MM.1S (cell line): Measurements from ENCODE around the gene RBPMS2.

ENCODE experiments used
- DNase-seq: peaks from one replicate; pipeline ENCODE4 v3.0.0-alpha.2; 2015
- H2AFZ ChIP-seq: fragments of 300-600 bp; sonication (generic); 2 replicates; pipeline ENCODE4 v1.6.0; 2016; ENCODE audit warnings: antibody characterized with exemption, low read length
- H3F3A ChIP-seq: fragments of 300-600 bp; sonication (generic); 2 replicates; pipeline ENCODE4 v1.6.1; 2016; ENCODE audit warnings: mild to moderate bottlenecking, antibody characterized with exemption, low read length, moderate library complexity, mixed read lengths; ENCODE audit not compliant: insufficient read depth
- H3K27ac ChIP-seq: fragments of 300-600 bp; sonication (generic); 2 replicates; pipeline ENCODE4 v1.5.1; 2016; ENCODE audit warnings: mild to moderate bottlenecking, low read length
- H3K27me3 ChIP-seq: fragments of 300-600 bp; sonication (generic); replicated peaks from 2 replicates; pipeline ENCODE4 v1.6.0; 2016; ENCODE audit warnings: low read length; ENCODE audit not compliant: insufficient read depth
- H3K36me3 ChIP-seq: fragments of 300-600 bp; sonication (generic); replicated peaks from 2 replicates; pipeline ENCODE4 v1.6.1; 2016; ENCODE audit warnings: mild to moderate bottlenecking, low read length, mixed read lengths; ENCODE audit not compliant: insufficient read depth
- H3K4me1 ChIP-seq: fragments of 300-600 bp; sonication (generic); 2 replicates; pipeline ENCODE4 v1.6.1; 2016; ENCODE audit warnings: low read length, mixed read lengths
- H3K4me2 ChIP-seq: fragments of 300-600 bp; sonication (generic); 2 replicates; pipeline ENCODE4 v1.6.0; 2016; ENCODE audit warnings: low read depth, low read length
- H3K4me3 ChIP-seq: fragments of 300-600 bp; sonication (generic); 2 replicates; pipeline ENCODE4 v1.5.1; 2016; ENCODE audit warnings: low read length, mixed read lengths
- H3K79me2 ChIP-seq: fragments of 300-600 bp; sonication (generic); 2 replicates; pipeline ENCODE4 v1.6.1; 2016; ENCODE audit warnings: mixed run types, low read length, mixed read lengths
- H3K9ac ChIP-seq: fragments of 300-600 bp; sonication (generic); 2 replicates; pipeline ENCODE4 v1.6.1; 2016; ENCODE audit warnings: low read length, mixed read lengths
- H3K9me2 ChIP-seq: fragments of 300-600 bp; sonication (generic); replicated peaks from 2 replicates; pipeline ENCODE4 v1.6.1; 2016; ENCODE audit warnings: mild to moderate bottlenecking, low read length, mixed read lengths; ENCODE audit not compliant: insufficient read depth
- H3K9me3 ChIP-seq: fragments of 300-600 bp; sonication (generic); replicated peaks from 2 replicates; pipeline ENCODE4 v1.6.1; 2016; ENCODE audit warnings: mild to moderate bottlenecking, low read length, mixed read lengths; ENCODE audit not compliant: insufficient read depth
- H4K20me1 ChIP-seq: fragments of 300-600 bp; sonication (generic); 2 replicates; pipeline ENCODE4 v1.6.1; 2016; ENCODE audit warnings: mild to moderate bottlenecking, low read length, moderate library complexity, mixed read lengths; ENCODE audit not compliant: insufficient read depth
- CTCF ChIP-seq: fragments of 300-600 bp; sonication (generic); IDR thresholded peaks from 2 replicates; pipeline ENCODE4 v1.5.1; 2016; ENCODE audit warnings: antibody characterized with exemption, low read length, mixed read lengths
- EZH2 ChIP-seq: fragments of 300-600 bp; sonication (generic); optimal IDR thresholded peaks from 2 replicates; pipeline ENCODE3; 2017; ENCODE audit warnings: low read depth, mild to moderate bottlenecking, antibody characterized with exemption, low read length, mixed read lengths
- EZH2phosphoT487 ChIP-seq: fragments of 300-600 bp; sonication (generic); IDR thresholded peaks from 2 replicates; pipeline ENCODE4 v1.6.1; 2018; ENCODE audit warnings: antibody characterized with exemption, low read length

RBPMS2 gene

GRCh38 chr15:64713592-64713991, 61.8 kb downstream of the RBPMS2 start:
- H3K4me1 ChIP-seq: no peaks in the 10 kb centered on the region
- no peaks in the 10 kb centered on the region for H3K79me2 ChIP-seq
- H3K4me2 ChIP-seq: no peak overlapping the region
- no peak overlapping the region for H3K4me3 ChIP-seq
- DNase-seq: no peak
- no peaks in the 10 kb centered on the region for H3K36me3 ChIP-seq
- no peaks in the 10 kb centered on the region for H3F3A ChIP-seq
- H3K9me3 ChIP-seq: no peaks in the 10 kb centered on the region
- TF ChIP-seq EZH2 (no peak), EZH2phosphoT487 (no peak), CTCF (no peak)
- H4K20me1 ChIP-seq: no peaks in the 10 kb centered on the region
- H3K27me3 ChIP-seq: no peaks in the 10 kb centered on the region
- no peak overlapping the region for H2AFZ ChIP-seq
- no peak overlapping the region for H3K27ac ChIP-seq
- H3K9me2 ChIP-seq: no peaks in the 10 kb centered on the region
- H3K9ac ChIP-seq: no peak overlapping the region

DNA sequence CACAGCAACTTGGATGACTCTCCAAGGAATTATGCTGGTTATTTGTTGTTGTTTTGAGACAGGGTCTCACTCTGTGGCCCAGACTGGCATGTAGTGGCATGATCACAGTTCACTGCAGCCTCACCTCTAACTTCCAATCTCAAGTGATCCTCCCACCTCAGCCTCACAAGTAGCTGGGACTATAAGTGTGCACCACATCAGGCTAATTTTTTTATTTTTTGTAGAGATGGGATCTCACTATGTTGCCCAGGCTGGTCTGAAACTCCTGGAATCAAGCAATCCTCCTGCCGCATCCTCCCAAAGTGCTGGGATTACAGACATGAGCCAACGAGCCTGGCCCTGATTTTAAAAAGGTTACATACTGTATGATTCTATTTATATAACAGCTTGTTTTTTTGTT, 63.0 kb downstream of the RBPMS2 start:
- Histone ChIP-seq H3K9me2 (no peaks in the 10 kb centered on the region), H3K4me1 (no peaks in the 10 kb centered on the region), H4K20me1 (no peaks in the 10 kb centered on the region), H3F3A (no peaks in the 10 kb centered on the region), H2AFZ (no peak overlapping the region), H3K27ac (no peak overlapping the region), H3K9me3 (no peaks in the 10 kb centered on the region), H3K4me3 (no peak overlapping the region), H3K9ac (no peak overlapping the region), H3K27me3 (no peaks in the 10 kb centered on the region), H3K4me2 (no peak overlapping the region), H3K36me3 (no peaks in the 10 kb centered on the region), H3K79me2 (no peaks in the 10 kb centered on the region)
- DNase-seq: no peak
- no peak for TF ChIP-seq CTCF
- no peak for TF ChIP-seq EZH2
- TF ChIP-seq EZH2phosphoT487: no peak

- no peaks in the 10 kb centered on the region for H3K9me2 ChIP-seq
- H3K36me3 ChIP-seq: no peaks in the 10 kb centered on the region
- no peak overlapping the region for H3K27ac ChIP-seq
- H2AFZ ChIP-seq: no peak overlapping the region
- H3K9ac ChIP-seq: no peak overlapping the region
- H3K79me2 ChIP-seq: no peaks in the 10 kb centered on the region
- DNase-seq: no peak
- H3F3A ChIP-seq: no peaks in the 10 kb centered on the region
- no peaks in the 10 kb centered on the region for H3K4me1 ChIP-seq
- no peak overlapping the region for H3K4me2 ChIP-seq
- H3K9me3 ChIP-seq: no peaks in the 10 kb centered on the region
- TF ChIP-seq EZH2 (no peak), EZH2phosphoT487 (no peak), CTCF (no peak)
- H3K4me3 ChIP-seq: no peak overlapping the region
- H3K27me3 ChIP-seq: no peaks in the 10 kb centered on the region
- H4K20me1 ChIP-seq: no peaks in the 10 kb centered on the region
Observed at GRCh38 chr15:64710676-64711428, 64.5 kb downstream of the RBPMS2 start.
